Hepatocyte (in vitro differentiated cells): Measurements from ENCODE around the gene ZBTB38. TPM values are rescaled to one million over a fixed set of nuclear protein-coding genes. Genes with fewer than 3 reads are reported as not detected.

Experiments
- DNase-seq: peaks from one replicate; pipeline ENCODE4 v3.0.0-alpha.2; 2016; ENCODE audit warnings: low spot score
- H2AFZ ChIP-seq: fragments of 200-600 bp; sonication (generic); 2 replicates; pipeline ENCODE4 v1.6.0; 2016; ENCODE audit warnings: antibody characterized with exemption, mild to moderate bottlenecking
- H3K27ac ChIP-seq: fragments of 200-600 bp; sonication (generic); 2 replicates; pipeline ENCODE4 v1.5.1; 2016; ENCODE audit warnings: mild to moderate bottlenecking
- H3K27me3 ChIP-seq: fragments of 200-600 bp; sonication (generic); 2 replicates; pipeline ENCODE4 v1.6.1; 2016
- H3K36me3 ChIP-seq: fragments of 200-600 bp; sonication (generic); replicated peaks from 2 replicates; pipeline ENCODE4 v1.5.1; 2016; ENCODE audit warnings: low read depth; ENCODE audit not compliant: insufficient read depth
- H3K4me1 ChIP-seq: fragments of 200-600 bp; sonication (generic); 2 replicates; pipeline ENCODE4 v1.5.1; 2016; ENCODE audit warnings: mild to moderate bottlenecking, moderate library complexity; ENCODE audit not compliant: insufficient read depth
- H3K4me2 ChIP-seq: fragments of 200-600 bp; sonication (generic); 2 replicates; pipeline ENCODE4 v1.6.0; 2016
- H3K4me3 ChIP-seq: fragments of 200-600 bp; sonication (generic); 2 replicates; pipeline ENCODE4 v1.5.1; 2016; ENCODE audit warnings: mild to moderate bottlenecking
- H3K79me2 ChIP-seq: fragments of 200-600 bp; sonication (generic); 2 replicates; pipeline ENCODE4 v1.6.0; 2017; ENCODE audit warnings: mild to moderate bottlenecking
- H3K9me2 ChIP-seq: fragments of 200-600 bp; sonication (generic); replicated peaks from 2 replicates; pipeline ENCODE4 v1.6.0; 2017; ENCODE audit warnings: mild to moderate bottlenecking; ENCODE audit not compliant: insufficient read depth
- H3K9me3 ChIP-seq: fragments of 200-600 bp; sonication (generic); 2 replicates; pipeline ENCODE4 v1.5.1; 2016; ENCODE audit warnings: low read depth, mild to moderate bottlenecking
- H4K20me1 ChIP-seq: fragments of 200-600 bp; sonication (generic); 2 replicates; pipeline ENCODE4 v1.6.0; 2016; ENCODE audit warnings: mild to moderate bottlenecking; ENCODE audit not compliant: insufficient read depth, poor library complexity, severe bottlenecking
- EZH2 ChIP-seq: fragments of 200-600 bp; sonication (generic); IDR thresholded peaks from 2 replicates; pipeline ENCODE4 v1.6.1; 2016; ENCODE audit warnings: antibody characterized with exemption, mild to moderate bottlenecking, borderline replicate concordance
- EZH2phosphoT487 ChIP-seq: fragments of 200-600 bp; sonication (generic); IDR thresholded peaks from one replicate; pipeline ENCODE4 v1.6.1; 2018; ENCODE audit warnings: antibody characterized with exemption, mild to moderate bottlenecking, low read depth, moderate library complexity; ENCODE audit not compliant: unreplicated experiment, severe bottlenecking
- WGBS: methylation state at CpG from one replicate; pipeline ENCODE4 v1.1.6; 2016; ENCODE audit warnings: low lambda C conversion rate; ENCODE audit errors: missing lambda C conversion rate; 5-methylcytosine and 5-hydroxymethylcytosine counted together
- polyA plus RNA-seq: library from polyadenylated mRNA; unstranded; fragments of >200 nt; fragmentation: Nextera tagmentation; extraction: Ambion mirVana; gene quantifications from 2 replicates; pipeline ENCODE4 v1.2.1, GENCODE V29; 2016
- total RNA-seq: library from RNA; depleted of rRNA; stranded (reverse); fragments of >200 nt; gene quantifications from 2 replicates; pipeline ENCODE4 v1.2.3, GENCODE V29; 2014
- TF ChIP-seq, protein P1 (sequence below): fragments of 200-600 bp; sonication (generic); IDR thresholded peaks from 2 replicates; pipeline ENCODE4 v1.5.1; 2016; ENCODE audit warnings: antibody characterized with exemption, mild to moderate bottlenecking; ENCODE audit not compliant: poor library complexity

The ZBTB38 gene
- total RNA-seq = 122 and 140 TPM in 2 replicates
- polyA plus RNA-seq = 31.6 and 32.7 TPM in 2 replicates

- Histone ChIP-seq H3K4me3 (no peak within 1 kb of the TSS), H3K27me3 (no peaks in the 10 kb centered on the region), H3K9me2 (no peaks in the 10 kb centered on the region), H4K20me1 (no peaks in the 10 kb centered on the region), H3K27ac (peak within 1 kb of the TSS; percentile 98), H2AFZ (no peak within 1 kb of the TSS), H3K4me1 (peaks cover 37% of the 10 kb centered on the region), H3K9me3 (no peaks in the 10 kb centered on the region), H3K36me3 (no peaks in the 10 kb centered on the region), H3K79me2 (peaks cover 3% of the 10 kb centered on the region), H3K4me2 (peak within 1 kb of the TSS; percentile 65)
- WGBS = 37% methylated on average over 26 of the region's 26 CpGs
- peak; percentile 96 for DNase-seq
- TF ChIP-seq EZH2phosphoT487 (no peak), EZH2 (no peak)
- TF ChIP-seq, protein P1, sequence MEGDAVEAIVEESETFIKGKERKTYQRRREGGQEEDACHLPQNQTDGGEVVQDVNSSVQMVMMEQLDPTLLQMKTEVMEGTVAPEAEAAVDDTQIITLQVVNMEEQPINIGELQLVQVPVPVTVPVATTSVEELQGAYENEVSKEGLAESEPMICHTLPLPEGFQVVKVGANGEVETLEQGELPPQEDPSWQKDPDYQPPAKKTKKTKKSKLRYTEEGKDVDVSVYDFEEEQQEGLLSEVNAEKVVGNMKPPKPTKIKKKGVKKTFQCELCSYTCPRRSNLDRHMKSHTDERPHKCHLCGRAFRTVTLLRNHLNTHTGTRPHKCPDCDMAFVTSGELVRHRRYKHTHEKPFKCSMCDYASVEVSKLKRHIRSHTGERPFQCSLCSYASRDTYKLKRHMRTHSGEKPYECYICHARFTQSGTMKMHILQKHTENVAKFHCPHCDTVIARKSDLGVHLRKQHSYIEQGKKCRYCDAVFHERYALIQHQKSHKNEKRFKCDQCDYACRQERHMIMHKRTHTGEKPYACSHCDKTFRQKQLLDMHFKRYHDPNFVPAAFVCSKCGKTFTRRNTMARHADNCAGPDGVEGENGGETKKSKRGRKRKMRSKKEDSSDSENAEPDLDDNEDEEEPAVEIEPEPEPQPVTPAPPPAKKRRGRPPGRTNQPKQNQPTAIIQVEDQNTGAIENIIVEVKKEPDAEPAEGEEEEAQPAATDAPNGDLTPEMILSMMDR = no peak
These were observed at the start of gene ZBTB38 for GRCh38 chr3:141368062-141368924. Gene ZBTB38 (plus strand): TSS chr3:141368504. CDS start chr3:141442389, 73,885 bp downstream.

- TF ChIP-seq, protein P1 = no peak
- no peak for TF ChIP-seq EZH2phosphoT487
- no peak for TF ChIP-seq EZH2
- H4K20me1 ChIP-seq = no peaks in the 10 kb centered on the region
- no peak overlapping the region for H3K4me3 ChIP-seq
- peak overlapping the region; percentile 30 for H3K27ac ChIP-seq
- H3K4me2 ChIP-seq = no peak overlapping the region
- H3K4me1 ChIP-seq = peaks cover 5% of the 10 kb centered on the region
- no peaks in the 10 kb centered on the region for H3K27me3 ChIP-seq
- H2AFZ ChIP-seq = no peak overlapping the region
- H3K9me2 ChIP-seq = no peaks in the 10 kb centered on the region
- no peaks in the 10 kb centered on the region for H3K79me2 ChIP-seq
- no peaks in the 10 kb centered on the region for H3K9me3 ChIP-seq
- H3K36me3 ChIP-seq = no peaks in the 10 kb centered on the region
- DNase-seq = no peak
These were observed 47.8 kb upstream of the ZBTB38 start for GRCh38 chr3:141320399-141321108.

GRCh38 chr3:141321109-141321497, 47.2 kb upstream of the ZBTB38 start:
- TF ChIP-seq, protein P1 = no peak
- TF ChIP-seq EZH2 = no peak
- TF ChIP-seq EZH2phosphoT487 = no peak
- Histone ChIP-seq H3K27ac (peak overlapping the region; percentile 33), H3K4me3 (no peak overlapping the region), H3K4me2 (no peak overlapping the region), H3K4me1 (peaks cover 5% of the 10 kb centered on the region), H3K9me3 (no peaks in the 10 kb centered on the region), H3K36me3 (no peaks in the 10 kb centered on the region), H2AFZ (no peak overlapping the region), H3K27me3 (no peaks in the 10 kb centered on the region), H4K20me1 (no peaks in the 10 kb centered on the region), H3K9me2 (no peaks in the 10 kb centered on the region), H3K79me2 (no peaks in the 10 kb centered on the region)
- no peak for DNase-seq
- 81% methylated on average over 1 of the region's 1 CpG for WGBS
